Measurements from ENCODE around the gene PRKCZ. TPM values are rescaled to one million over a fixed set of nuclear protein-coding genes. Genes with fewer than 3 reads are reported as not detected.

The PRKCZ gene
- total and polyA plus RNA-seq, 4 donors, result 4.8 to 9.9 (median 8.4) TPM

- Histone ChIP-seq H3K36me3 (ENCODE audit: control insufficient read depth in 4 of 4, insufficient read depth in 3 of 4, low read depth in 1 of 4, low read length in 3 of 4) (peaks cover 0 to 2% (median 0%) of the 10 kb centered on the region in 4 donors), H3K27ac (ENCODE audit: low read depth in 1 of 2, low read length in 2 of 2) (no peak overlapping the region), H3K4me3 (ENCODE audit: low read depth in 1 of 3, low read length in 3 of 3) (no peak overlapping the region), H3K9ac (ENCODE audit: low read depth in 1 of 2, low read length in 2 of 2) (no peak overlapping the region), H3K9me3 (ENCODE audit: control insufficient read depth in 4 of 4, low read length in 3 of 4) (no peaks in the 10 kb centered on the region), H3K27me3 (ENCODE audit: control insufficient read depth in 4 of 4, insufficient read depth in 4 of 4, low read length in 3 of 4) (no peaks in the 10 kb centered on the region), H3K4me1 (ENCODE audit: control insufficient read depth in 4 of 4, insufficient read depth in 4 of 4, low read length in 3 of 4) (peaks cover 20 to 51% (median 31%) of the 10 kb centered on the region in 4 donors)
- DNase-seq (ENCODE audit: low spot score), result no peak
- WGBS, result 88% methylated on average over 18 of the region's 18 CpGs
- no peak for TF ChIP-seq HNF4G (IDR thresholded peaks at IDR 0.05)
- TF ChIP-seq CTCF (IDR thresholded peaks at IDR 0.05; ENCODE audit: low read depth, low read length, missing input control), result no peak
- no peak for TF ChIP-seq YY1 (IDR thresholded peaks at IDR 0.05)
- no peak for TF ChIP-seq FOXA1 (IDR thresholded peaks at IDR 0.05)
- no peak for TF ChIP-seq GABPA (IDR thresholded peaks at IDR 0.05 in 1 of 2, conservative IDR thresholded peaks at IDR 0.05 in 1 of 2)
- no peak for TF ChIP-seq RXRA (IDR thresholded peaks at IDR 0.05)
- no peak for TF ChIP-seq JUND (IDR thresholded peaks at IDR 0.05)
- TF ChIP-seq, protein P1, sequence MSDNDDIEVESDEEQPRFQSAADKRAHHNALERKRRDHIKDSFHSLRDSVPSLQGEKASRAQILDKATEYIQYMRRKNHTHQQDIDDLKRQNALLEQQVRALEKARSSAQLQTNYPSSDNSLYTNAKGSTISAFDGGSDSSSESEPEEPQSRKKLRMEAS (IDR thresholded peaks at IDR 0.05), result no peak
- no peak for TF ChIP-seq ZBTB33 (IDR thresholded peaks at IDR 0.05)
- TF ChIP-seq TAF1 (conservative IDR thresholded peaks at IDR 0.05), result no peak
- TF ChIP-seq EGR1 (IDR thresholded peaks at IDR 0.05; ENCODE audit: low read depth in 2 of 2), result no peak
- no peak for TF ChIP-seq REST (IDR thresholded peaks at IDR 0.05)
- TF ChIP-seq NR2F2 (IDR thresholded peaks at IDR 0.05), result no peak
- TF ChIP-seq, protein P2, sequence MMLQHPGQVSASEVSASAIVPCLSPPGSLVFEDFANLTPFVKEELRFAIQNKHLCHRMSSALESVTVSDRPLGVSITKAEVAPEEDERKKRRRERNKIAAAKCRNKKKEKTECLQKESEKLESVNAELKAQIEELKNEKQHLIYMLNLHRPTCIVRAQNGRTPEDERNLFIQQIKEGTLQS (IDR thresholded peaks at IDR 0.05), result no peak
- TF ChIP-seq RAD21 (IDR thresholded peaks at IDR 0.05), result no peak
- TF ChIP-seq HNF4A (conservative IDR thresholded peaks at IDR 0.05), result no peak
Observed at GRCh38 chr1:2209400-2210083, 159.3 kb downstream of the PRKCZ start.
